ENCODE measurements around the gene KCNK18. TPM values are rescaled to one million over a fixed set of nuclear protein-coding genes. Genes with fewer than 3 reads are reported as not detected.
A peak's percentile ranks its signal among the peaks of the same experiment; 100 is the strongest.

The KCNK18 gene
- total and polyA plus RNA-seq, 7 donors = not detected

DNA sequence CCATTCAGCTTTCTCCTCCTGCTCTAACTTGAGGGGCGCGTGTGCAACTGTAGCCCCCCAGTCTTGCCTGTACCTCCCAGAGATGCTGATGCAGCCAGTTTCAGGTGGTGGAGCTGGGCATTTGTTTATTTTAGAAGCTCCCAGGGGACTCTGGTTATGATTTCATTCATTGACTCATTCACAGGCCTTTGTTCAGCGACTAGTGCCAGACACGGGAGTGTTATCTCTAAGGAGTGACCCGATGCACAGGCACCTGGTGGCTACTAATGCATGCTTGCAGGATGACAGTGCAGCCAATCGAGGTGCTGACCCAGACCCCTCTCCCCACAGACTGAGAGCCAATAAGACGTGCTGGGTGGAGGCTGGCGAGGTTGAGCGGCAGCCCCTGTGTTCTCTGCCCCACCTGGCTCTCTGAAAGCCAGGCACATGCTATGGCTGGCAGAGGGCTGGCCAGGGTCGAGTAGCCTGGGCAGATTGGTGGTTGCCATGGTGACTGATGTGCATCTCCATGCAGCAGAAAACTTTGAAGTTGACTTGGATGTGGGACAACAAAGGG lies 23.9 kb downstream of the KCNK18 start:
- no peaks in the 10 kb centered on the region for H3K36me3 ChIP-seq (ENCODE audit: insufficient read depth in 1 of 2, low read depth in 1 of 2)
- no peak overlapping the region for H3K27ac ChIP-seq
- DNase-seq (peak in 1 of 2 donors; percentile 20), ATAC-seq (no peak)
- intact Hi-C loops (cut with DNase I) = no loop called here
- no peaks in the 10 kb centered on the region for H3K9me3 ChIP-seq
- peaks cover 0 to 39% (median 11%) of the 10 kb centered on the region in 3 donors for H3K27me3 ChIP-seq (ENCODE audit: insufficient read depth in 3 of 3, low read length in 2 of 3)
- H3K4me3 ChIP-seq = no peak overlapping the region
- H3K4me1 ChIP-seq = peaks cover 5% of the 10 kb centered on the region
- TF ChIP-seq, protein P1, sequence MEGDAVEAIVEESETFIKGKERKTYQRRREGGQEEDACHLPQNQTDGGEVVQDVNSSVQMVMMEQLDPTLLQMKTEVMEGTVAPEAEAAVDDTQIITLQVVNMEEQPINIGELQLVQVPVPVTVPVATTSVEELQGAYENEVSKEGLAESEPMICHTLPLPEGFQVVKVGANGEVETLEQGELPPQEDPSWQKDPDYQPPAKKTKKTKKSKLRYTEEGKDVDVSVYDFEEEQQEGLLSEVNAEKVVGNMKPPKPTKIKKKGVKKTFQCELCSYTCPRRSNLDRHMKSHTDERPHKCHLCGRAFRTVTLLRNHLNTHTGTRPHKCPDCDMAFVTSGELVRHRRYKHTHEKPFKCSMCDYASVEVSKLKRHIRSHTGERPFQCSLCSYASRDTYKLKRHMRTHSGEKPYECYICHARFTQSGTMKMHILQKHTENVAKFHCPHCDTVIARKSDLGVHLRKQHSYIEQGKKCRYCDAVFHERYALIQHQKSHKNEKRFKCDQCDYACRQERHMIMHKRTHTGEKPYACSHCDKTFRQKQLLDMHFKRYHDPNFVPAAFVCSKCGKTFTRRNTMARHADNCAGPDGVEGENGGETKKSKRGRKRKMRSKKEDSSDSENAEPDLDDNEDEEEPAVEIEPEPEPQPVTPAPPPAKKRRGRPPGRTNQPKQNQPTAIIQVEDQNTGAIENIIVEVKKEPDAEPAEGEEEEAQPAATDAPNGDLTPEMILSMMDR (IDR thresholded peaks at IDR 0.05) = no peak
- WGBS, 3 donors = 46 to 59% (median 46%) methylated on average over 10 of the region's 10 CpGs

- WGBS, 3 donors = 78 to 81% (median 81%) methylated on average over 5 of the region's 5 CpGs
- DNase-seq = peak in 1 of 2 donors; percentile 34
- H3K4me3 ChIP-seq = no peak overlapping the region
- TF ChIP-seq, protein P1 (IDR thresholded peaks at IDR 0.05) = no peak
- H3K27me3 ChIP-seq (ENCODE audit: insufficient read depth in 3 of 3, low read length in 2 of 3) = peaks cover 0 to 27% (median 6%) of the 10 kb centered on the region in 3 donors
- H3K4me1 ChIP-seq = no peaks in the 10 kb centered on the region
- intact Hi-C loops (cut with DNase I) = no loop called here
- H3K36me3 ChIP-seq (ENCODE audit: insufficient read depth in 1 of 2, low read depth in 1 of 2) = no peaks in the 10 kb centered on the region
- no peak overlapping the region for H3K27ac ChIP-seq
- H3K9me3 ChIP-seq = no peaks in the 10 kb centered on the region
- ATAC-seq = no peak
Measured at GRCh38 chr10:117222552-117222951, 25.3 kb downstream of the KCNK18 start.

DNA sequence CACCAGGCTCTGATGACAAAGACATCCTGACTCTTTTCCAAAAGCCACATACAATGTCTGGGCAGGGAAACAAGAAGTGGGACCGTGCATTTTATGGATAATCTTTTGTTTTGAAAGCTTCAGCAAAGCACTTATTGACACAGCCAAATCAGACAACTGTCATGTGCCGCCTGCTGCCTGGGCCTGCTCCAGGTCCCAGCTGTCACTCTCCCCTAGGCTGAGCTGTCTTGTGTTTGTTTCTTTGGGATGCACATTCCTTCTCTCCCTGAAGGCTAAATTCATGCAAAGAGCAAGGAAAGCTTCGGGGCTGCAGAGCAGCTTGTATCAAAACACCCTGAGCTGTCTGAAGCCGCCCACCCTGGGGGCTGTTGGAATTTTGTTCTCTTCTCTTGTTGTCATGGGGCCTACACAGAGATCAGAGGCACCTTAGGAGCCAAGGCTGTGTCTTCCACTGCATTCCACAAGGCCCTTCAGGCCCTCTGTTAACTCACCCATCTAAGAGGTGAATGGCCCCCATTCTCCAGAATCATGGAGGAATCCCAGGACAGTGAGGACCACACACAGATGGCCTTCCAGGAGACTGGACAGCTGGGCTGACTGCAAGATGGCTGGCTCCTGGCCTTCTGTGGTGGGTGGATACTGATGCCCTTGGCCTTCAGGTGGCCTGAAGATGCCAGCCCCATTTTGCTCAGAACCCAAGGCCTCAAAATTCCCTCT lies 25.8 kb downstream of the KCNK18 start:
- Histone ChIP-seq H3K9me3 (no peaks in the 10 kb centered on the region), H3K36me3 (ENCODE audit: insufficient read depth in 1 of 2, low read depth in 1 of 2) (no peaks in the 10 kb centered on the region), H3K4me3 (no peak overlapping the region), H3K27me3 (ENCODE audit: insufficient read depth in 3 of 3, low read length in 2 of 3) (peaks cover 0 to 23% (median 6%) of the 10 kb centered on the region in 3 donors), H3K27ac (no peak overlapping the region), H3K4me1 (no peaks in the 10 kb centered on the region)
- intact Hi-C loops (cut with DNase I) = no loop called here
- TF ChIP-seq, protein P1 (IDR thresholded peaks at IDR 0.05) = no peak
- peak in 1 of 2 donors; percentile 18 for DNase-seq
- WGBS, 3 donors = 52 to 58% (median 56%) methylated on average over 4 of the region's 4 CpGs
- ATAC-seq = no peak

GRCh38 chr10:117223693-117224430 lies 26.6 kb downstream of the KCNK18 start:
- Histone ChIP-seq H3K4me3 (no peak overlapping the region), H3K27ac (no peak overlapping the region), H3K9me3 (no peaks in the 10 kb centered on the region), H3K27me3 (ENCODE audit: insufficient read depth in 3 of 3, low read length in 2 of 3) (peaks cover 0 to 17% (median 6%) of the 10 kb centered on the region in 3 donors), H3K4me1 (no peaks in the 10 kb centered on the region), H3K36me3 (ENCODE audit: insufficient read depth in 1 of 2, low read depth in 1 of 2) (no peaks in the 10 kb centered on the region)
- WGBS, 3 donors = 60 to 79% (median 64%) methylated on average over 7 of the region's 7 CpGs
- intact Hi-C loops (cut with DNase I) = no loop called here
- TF ChIP-seq, protein P1 (IDR thresholded peaks at IDR 0.05) = no peak
- DNase-seq (no peak), ATAC-seq (no peak)

All from psoas muscle (tissue), 8 donors.